Heart left ventricle (tissue), 13 donors: ENCODE data around the gene RNF114.

ENCODE experiments used
- CTCF ChIP-seq, 12 donors: fragments of 200-600 bp; sonication (generic) in 4 of 12; IDR thresholded peaks; one replicate each; pipeline versions ENCODE4 v1.5.0 to v1.8.0; 2018 to 2022; ENCODE audit warnings: antibody characterized with exemption in 12 of 12, mild to moderate bottlenecking in 5 of 12
- POLR2A ChIP-seq, 2 donors: fragments of 450-650 bp; IDR thresholded peaks; one replicate each; pipeline ENCODE4 v1.6.1; 2017; ENCODE audit warnings: antibody characterized with exemption in 2 of 2, mild to moderate bottlenecking in 2 of 2, moderate library complexity in 2 of 2
- donor health status: ischemic (EF 13 %, LVEDD 7.1; RV severe dilation, severe dysfunction).
- donor health status: DM: no; HTN: yes; CAD: no.
- donor health status: DM: no; HTN: no; CAD: no.
- donor health status: ischemic (EF 25% LVEDD 6.9; RV normal size, moderate dysfunction).
- donor health status: ischemic (EF 25% LVEDD 5.7; RV mildly dilated, moderate dysfunction).
- donor health status: ischemic (EF 35%, LVEDD 5.7; RV mildly dilated, moderate dysfunction).
- donor health status: nonischemic (EF 11% LVEDD 7.7; RV severe dilation, severe dysfunction).
- donor health status: DM: yes; HTN: yes; CAD: no.
- donor health status: PGD.
- donor health status: ischemic (EF 29% LVEDD 5.4; RV normal size, mild dysfunction).
- donor health status: nonischemic (EF 23%, LVEDD 6.1; RV moderate dilation, normal function).

DNA sequence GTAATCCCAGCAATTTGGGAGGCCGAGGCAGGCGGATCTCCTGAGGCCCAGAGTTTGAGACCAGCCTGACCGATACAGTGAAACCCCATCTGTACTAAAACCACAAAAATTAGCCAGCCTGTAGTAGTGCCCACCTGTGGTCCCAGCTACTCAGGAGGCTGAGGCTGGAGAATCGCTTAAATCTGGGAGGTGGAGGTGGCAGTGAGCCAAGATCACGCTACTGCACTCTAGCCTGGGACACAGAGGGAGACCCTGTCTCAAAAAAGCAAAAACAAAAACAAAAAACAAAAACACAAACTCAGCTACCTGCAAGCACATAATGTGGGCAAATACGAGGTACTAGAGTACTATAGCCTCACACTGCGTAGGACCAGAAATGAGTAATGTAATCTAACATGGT lies 17.2 kb upstream of the RNF114 start:
- TF ChIP-seq CTCF (IDR thresholded peaks at IDR 0.05): no peak
- no peak for TF ChIP-seq POLR2A (IDR thresholded peaks at IDR 0.05)
